ENCODE data around the gene C17orf107.

GRCh38 chr17:4898927-4899326 lies 409 bp upstream of the C17orf107 start:
- TF ChIP-seq CTCF (IDR thresholded peaks at IDR 0.05) = no peak
- no peak for TF ChIP-seq POLR2A (IDR thresholded peaks at IDR 0.05)
